Measurements from ENCODE around the gene ICAM1. TPM values are rescaled to one million over a fixed set of nuclear protein-coding genes. Genes with fewer than 3 reads are reported as not detected.
A peak's percentile ranks its signal among the peaks of the same experiment; 100 is the strongest.

The ICAM1 gene
- total and polyA plus RNA-seq, 10 of the 15 experiments (the other 5 are each of a cell fraction or from before 2014, with no cell fraction given): 7.6 to 115 (median 60.2) TPM

DNA sequence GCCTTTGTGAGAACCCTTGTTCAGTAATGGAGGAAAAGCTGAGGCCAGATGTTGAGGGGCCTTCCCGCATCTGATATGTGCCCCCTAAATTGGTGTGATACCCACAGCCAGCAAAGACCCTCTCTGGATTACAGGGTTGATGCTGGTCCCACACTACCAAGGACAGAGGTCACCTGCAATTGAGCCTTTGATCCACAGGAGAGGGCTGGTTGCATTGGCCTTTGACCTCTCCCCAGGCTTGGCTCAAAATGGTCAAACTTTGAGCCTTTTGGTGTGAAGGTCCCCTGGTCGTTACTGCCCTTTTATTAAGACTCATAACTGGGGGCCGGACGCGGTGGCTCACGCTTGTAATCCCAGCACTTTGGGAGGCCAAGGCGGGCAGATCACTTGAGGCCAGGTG lies 27.3 kb upstream of the ICAM1 start:
- POLR2A ChIA-PET: interaction anchor here (0.7 to 3.6 kb wide), 6 partner anchors 14 to 168 kb away, joined by 3 to 25 read pairs (median 4); partner anchors contain the start of genes ANGPTL6 and PPAN
- no peak overlapping the region for H2AFZ ChIP-seq (ENCODE audit: control insufficient read depth, low read depth, low read length)
- SMC1A ChIA-PET (ENCODE audit: uncharacterized antibody, unreplicated experiment): interaction anchor here (4.3 kb wide), 1 partner anchor 8 kb away, joined by 22 read pairs; no protein-coding TSS in a partner anchor
- no peak overlapping the region for H3K4me3 ChIP-seq
- H4K20me1 ChIP-seq (ENCODE audit: control insufficient read depth, insufficient read depth): no peaks in the 10 kb centered on the region
- no peaks in the 10 kb centered on the region for H3K79me2 ChIP-seq (ENCODE audit: control insufficient read depth, insufficient read depth, low read length)
- no peak overlapping the region for H3K9ac ChIP-seq (ENCODE audit: control insufficient read depth, insufficient read depth, low read length)
- RAD21 ChIA-PET (ENCODE audit: unreplicated experiment): interaction anchor here (0.7 to 2.5 kb wide), 4 partner anchors 12 to 140 kb away, joined by 4 to 10 read pairs (median 7); partner anchors contain the start of genes ICAM1 and S1PR2
- in situ Hi-C loops (cut with MboI): loop anchor here (25.0 kb wide), 1 partner anchor 1106 kb away; the partner anchor contains the start of genes OR7G3 and ZNF317
- WGBS (ENCODE audit: insufficient coverage, insufficient replicate concordance, low lambda C conversion rate, missing lambda C conversion rate): 96% methylated on average over 7 of the region's 7 CpGs
- CTCF ChIA-PET: interaction anchor here (1.8 to 2.5 kb wide), 2 partner anchors 131 to 145 kb away, joined by 4 to 8 read pairs; partner anchors contain the start of gene P2RY11
- H3K27ac ChIP-seq (ENCODE audit: control insufficient read depth, insufficient read depth): no peak overlapping the region
- intact Hi-C loops (cut with micrococcal nuclease; ENCODE audit: unreplicated experiment): no loop called here
- FAIRE-seq (no peak), ATAC-seq (no peak), DNase-seq (ENCODE audit: low read depth, low spot score) (no peak)
- no peaks in the 10 kb centered on the region for H3K36me3 ChIP-seq (ENCODE audit: control insufficient read depth in 2 of 2, insufficient read depth in 2 of 2, low read length in 1 of 2)
- TF ChIP-seq NR2C1 (IDR thresholded peaks at IDR 0.05): peak; percentile 52
- no peak for TF ChIP-seq MTA3 (IDR thresholded peaks at IDR 0.05; ENCODE audit: borderline replicate concordance, low read length)
- TF ChIP-seq HDGF (IDR thresholded peaks at IDR 0.05): no peak
- TF ChIP-seq NR2F1 (conservative IDR thresholded peaks at IDR 0.05): peak; percentile 82
- TF ChIP-seq, protein P1, sequence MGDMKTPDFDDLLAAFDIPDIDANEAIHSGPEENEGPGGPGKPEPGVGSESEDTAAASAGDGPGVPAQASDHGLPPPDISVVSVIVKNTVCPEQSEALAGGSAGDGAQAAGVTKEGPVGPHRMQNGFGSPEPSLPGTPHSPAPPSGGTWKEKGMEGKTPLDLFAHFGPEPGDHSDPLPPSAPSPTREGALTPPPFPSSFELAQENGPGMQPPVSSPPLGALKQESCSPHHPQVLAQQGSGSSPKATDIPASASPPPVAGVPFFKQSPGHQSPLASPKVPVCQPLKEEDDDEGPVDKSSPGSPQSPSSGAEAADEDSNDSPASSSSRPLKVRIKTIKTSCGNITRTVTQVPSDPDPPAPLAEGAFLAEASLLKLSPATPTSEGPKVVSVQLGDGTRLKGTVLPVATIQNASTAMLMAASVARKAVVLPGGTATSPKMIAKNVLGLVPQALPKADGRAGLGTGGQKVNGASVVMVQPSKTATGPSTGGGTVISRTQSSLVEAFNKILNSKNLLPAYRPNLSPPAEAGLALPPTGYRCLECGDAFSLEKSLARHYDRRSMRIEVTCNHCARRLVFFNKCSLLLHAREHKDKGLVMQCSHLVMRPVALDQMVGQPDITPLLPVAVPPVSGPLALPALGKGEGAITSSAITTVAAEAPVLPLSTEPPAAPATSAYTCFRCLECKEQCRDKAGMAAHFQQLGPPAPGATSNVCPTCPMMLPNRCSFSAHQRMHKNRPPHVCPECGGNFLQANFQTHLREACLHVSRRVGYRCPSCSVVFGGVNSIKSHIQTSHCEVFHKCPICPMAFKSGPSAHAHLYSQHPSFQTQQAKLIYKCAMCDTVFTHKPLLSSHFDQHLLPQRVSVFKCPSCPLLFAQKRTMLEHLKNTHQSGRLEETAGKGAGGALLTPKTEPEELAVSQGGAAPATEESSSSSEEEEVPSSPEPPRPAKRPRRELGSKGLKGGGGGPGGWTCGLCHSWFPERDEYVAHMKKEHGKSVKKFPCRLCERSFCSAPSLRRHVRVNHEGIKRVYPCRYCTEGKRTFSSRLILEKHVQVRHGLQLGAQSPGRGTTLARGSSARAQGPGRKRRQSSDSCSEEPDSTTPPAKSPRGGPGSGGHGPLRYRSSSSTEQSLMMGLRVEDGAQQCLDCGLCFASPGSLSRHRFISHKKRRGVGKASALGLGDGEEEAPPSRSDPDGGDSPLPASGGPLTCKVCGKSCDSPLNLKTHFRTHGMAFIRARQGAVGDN (IDR thresholded peaks at IDR 0.05): peak; percentile 32; the same call in 1 of the 2 replicates
- TF ChIP-seq, protein P2, sequence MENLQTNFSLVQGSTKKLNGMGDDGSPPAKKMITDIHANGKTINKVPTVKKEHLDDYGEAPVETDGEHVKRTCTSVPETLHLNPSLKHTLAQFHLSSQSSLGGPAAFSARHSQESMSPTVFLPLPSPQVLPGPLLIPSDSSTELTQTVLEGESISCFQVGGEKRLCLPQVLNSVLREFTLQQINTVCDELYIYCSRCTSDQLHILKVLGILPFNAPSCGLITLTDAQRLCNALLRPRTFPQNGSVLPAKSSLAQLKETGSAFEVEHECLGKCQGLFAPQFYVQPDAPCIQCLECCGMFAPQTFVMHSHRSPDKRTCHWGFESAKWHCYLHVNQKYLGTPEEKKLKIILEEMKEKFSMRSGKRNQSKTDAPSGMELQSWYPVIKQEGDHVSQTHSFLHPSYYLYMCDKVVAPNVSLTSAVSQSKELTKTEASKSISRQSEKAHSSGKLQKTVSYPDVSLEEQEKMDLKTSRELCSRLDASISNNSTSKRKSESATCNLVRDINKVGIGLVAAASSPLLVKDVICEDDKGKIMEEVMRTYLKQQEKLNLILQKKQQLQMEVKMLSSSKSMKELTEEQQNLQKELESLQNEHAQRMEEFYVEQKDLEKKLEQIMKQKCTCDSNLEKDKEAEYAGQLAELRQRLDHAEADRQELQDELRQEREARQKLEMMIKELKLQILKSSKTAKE (IDR thresholded peaks at IDR 0.05; ENCODE audit: low read depth, poor library complexity, severe bottlenecking): no peak
- no TSS peak for BruUV-seq (replicated peaks)
- H3K4me1 ChIP-seq (ENCODE audit: control insufficient read depth, insufficient read depth, low read length): peaks cover 64% of the 10 kb centered on the region
- H3K4me2 ChIP-seq (ENCODE audit: control insufficient read depth, insufficient read depth): no peak overlapping the region
- no peaks in the 10 kb centered on the region for H3K27me3 ChIP-seq (replicated peaks in 1 of 2; ENCODE audit: control insufficient read depth in 2 of 2, insufficient read depth in 2 of 2, low read length in 1 of 2)
- H3K9me3 ChIP-seq (replicated peaks; ENCODE audit: control insufficient read depth, insufficient read depth, low read length): no peaks in the 10 kb centered on the region; the same call in 2 of the 3 replicates

Measured in GM12878 (cell line).